NT2/D1 (cell line): ENCODE measurements around the gene CCDC149.

Source experiments
- YY1 ChIP-seq: IDR thresholded peaks from 2 replicates; pipeline ENCODE4 v1.6.1; 2011; ENCODE audit not compliant: insufficient read length, insufficient read depth
- ZNF274 ChIP-seq: IDR thresholded peaks from 2 replicates; pipeline ENCODE4 v1.6.1; 2011; ENCODE audit warnings: mild to moderate bottlenecking, low read depth, low read length

- TF ChIP-seq ZNF274 (no peak), YY1 (no peak)
Observed at GRCh38 chr4:24775750-24776149, 137.1 kb downstream of the CCDC149 start.
